ENCODE data around the gene FGFRL1.

FGFRL1 gene

GRCh38 chr4:1023075-1023640 is 11.7 kb downstream of the FGFRL1 start:
- DNase-seq (ENCODE audit: low read depth), result no peak

DNA sequence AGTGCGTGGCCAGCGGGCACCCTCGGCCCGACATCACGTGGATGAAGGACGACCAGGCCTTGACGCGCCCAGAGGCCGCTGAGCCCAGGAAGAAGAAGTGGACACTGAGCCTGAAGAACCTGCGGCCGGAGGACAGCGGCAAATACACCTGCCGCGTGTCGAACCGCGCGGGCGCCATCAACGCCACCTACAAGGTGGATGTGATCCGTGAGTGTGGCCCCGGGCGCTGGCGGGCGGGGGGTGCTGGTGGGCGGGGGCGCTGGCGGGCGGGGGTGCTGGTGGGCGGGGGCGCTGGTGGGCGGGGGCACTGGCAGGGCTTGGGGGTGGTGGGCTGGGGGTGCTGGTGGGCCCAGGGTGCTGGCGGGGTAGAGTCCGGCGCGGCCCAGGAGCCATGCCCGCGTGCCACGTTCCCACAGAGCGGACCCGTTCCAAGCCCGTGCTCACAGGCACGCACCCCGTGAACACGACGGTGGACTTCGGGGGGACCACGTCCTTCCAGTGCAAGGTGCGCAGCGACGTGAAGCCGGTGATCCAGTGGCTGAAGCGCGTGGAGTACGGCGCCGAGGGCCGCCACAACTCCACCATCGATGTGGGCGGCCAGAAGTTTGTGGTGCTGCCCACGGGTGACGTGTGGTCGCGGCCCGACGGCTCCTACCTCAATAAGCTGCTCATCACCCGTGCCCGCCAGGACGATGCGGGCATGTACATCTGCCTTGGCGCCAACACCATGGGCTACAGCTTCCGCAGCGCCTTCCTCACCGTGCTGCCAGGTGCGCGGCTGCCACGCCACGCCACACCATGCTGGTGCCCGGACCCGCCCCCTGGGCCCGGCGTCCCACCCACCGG is 12.7 kb downstream of the FGFRL1 start:
- no peak for DNase-seq (ENCODE audit: low read depth)

- no peak for DNase-seq (ENCODE audit: low read depth)
Observed at GRCh38 chr4:1024882-1025545, 13.6 kb downstream of the FGFRL1 start.

DNA sequence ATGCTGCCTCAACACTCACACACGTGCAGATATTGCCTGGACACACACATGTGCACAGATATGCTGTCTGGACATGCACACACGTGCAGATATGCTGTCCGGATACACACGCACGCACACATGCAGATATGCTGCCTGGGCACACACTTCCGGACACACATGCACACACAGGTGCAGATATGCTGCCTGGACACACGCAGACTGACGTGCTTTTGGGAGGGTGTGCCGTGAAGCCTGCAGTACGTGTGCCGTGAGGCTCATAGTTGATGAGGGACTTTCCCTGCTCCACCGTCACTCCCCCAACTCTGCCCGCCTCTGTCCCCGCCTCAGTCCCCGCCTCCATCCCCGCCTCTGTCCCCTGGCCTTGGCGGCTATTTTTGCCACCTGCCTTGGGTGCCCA is 14.7 kb downstream of the FGFRL1 start:
- no peak for DNase-seq (ENCODE audit: low read depth)

DNA sequence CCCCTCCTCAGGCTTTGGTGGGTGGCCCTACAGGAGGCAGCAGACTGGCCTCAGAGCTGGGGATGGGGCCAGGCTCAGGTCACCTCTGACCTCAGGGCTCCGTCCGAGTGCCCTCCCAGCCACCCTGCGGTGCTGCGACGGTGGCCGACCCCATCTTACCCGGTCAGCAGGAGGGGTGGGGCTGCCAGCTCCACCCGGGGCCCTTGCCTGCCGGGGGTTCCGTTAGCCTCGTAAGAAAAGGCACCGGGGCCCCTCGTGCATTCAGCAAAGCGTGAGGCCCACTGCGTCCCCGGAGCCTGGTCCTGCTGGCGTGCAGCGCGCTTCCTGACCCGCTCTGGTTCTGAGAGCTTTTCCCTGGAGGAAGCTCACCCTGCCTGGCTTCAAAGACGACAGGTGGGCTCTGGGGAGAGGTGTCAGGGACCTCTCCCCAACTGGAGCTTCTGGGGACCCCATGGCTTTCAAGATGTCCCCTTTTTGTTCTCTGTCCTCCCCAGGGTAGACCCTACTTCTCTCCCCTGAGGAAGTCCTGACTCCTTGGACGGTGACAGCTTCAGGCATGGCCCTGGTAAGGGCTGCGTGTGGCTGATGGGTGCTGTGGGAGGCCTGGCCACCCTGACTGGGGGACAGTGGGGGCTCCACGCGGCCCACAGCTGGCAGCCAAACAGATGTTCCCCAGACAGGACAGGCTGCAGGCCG is 15.9 kb downstream of the FGFRL1 start:
- DNase-seq (ENCODE audit: low read depth), result no peak

DNA sequence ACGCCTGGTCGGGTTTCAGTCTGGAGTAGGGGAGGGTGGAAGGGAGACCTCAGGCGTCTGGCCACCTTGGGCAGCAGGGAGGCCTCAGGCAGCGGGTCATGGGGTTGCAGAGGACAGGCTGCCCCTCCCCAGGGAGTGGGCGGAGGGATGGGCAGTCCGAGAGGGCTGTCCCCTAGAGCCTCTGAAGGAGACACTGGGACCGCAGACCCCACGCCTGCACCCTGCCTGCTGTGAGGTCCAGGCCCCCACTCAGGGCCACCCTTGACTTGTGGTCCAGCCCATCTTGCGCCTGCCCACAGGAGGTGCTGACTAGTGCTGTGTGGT is 16.5 kb downstream of the FGFRL1 start:
- no peak for DNase-seq (ENCODE audit: low read depth)

DNA sequence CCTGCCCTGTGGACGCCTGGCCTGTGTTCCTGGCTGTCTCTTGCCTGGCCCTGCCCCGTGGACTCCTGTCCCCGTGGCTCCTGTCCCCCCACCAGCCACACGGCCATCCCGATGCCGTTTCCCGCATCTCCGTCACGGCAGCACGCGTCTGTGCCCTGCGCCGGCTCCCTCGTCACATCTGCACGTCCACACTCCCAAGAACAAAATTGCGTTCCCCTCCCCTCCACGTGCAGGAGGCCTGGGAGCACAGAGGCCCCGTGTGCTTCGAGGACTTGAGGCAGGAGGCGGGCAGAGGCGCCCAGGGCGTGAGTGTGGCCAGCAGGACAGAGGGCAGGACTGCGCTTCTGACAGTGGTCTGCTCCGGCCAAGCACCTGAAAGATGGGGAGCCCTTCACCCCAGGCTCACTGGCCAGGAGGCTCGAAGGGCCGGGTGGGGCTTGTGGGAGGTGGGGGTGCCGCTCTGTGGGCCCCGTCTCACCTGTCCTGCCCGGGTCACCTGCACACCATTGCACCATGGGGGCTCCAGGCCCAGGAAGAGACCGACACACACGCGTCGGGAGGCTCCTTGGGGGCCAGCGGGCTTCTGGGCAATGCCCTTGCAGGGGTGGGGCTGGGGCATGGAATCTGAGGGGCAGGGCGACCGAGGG is 17.3 kb downstream of the FGFRL1 start:
- DNase-seq (ENCODE audit: low read depth), result no peak

DNA sequence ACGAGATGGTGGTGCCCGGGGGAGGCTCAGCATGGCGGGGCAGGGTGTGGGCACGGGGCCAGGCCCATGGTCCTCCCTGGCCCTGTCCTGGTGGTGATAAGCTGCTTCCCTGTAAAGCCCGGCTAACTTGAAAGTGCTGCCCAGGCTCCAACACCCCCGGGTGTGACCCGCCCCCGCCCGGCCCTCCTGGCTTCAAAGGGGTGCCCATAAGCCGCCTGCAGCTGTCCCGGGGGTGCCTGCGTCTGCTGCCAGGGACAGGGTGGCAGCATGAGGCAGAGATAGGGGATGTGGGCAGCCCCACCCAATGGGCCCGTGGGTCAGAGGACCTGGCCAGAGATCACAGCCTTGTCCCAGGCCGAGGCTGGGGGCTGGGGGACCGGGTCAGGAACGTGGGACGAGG is 18.1 kb downstream of the FGFRL1 start:
- DNase-seq (ENCODE audit: low read depth), result no peak

GRCh38 chr4:1030031-1030430 is 18.6 kb downstream of the FGFRL1 start:
- no peak for DNase-seq (ENCODE audit: low read depth)

GRCh38 chr4:1030559-1030958 is 19.1 kb downstream of the FGFRL1 start:
- DNase-seq (ENCODE audit: low read depth), result no peak

- no peak for DNase-seq (ENCODE audit: low read depth)
Observed at GRCh38 chr4:1031346-1031745, 19.9 kb downstream of the FGFRL1 start.

- no peak for DNase-seq (ENCODE audit: low read depth)
Observed at GRCh38 chr4:1031956-1032795, 20.8 kb downstream of the FGFRL1 start.

GRCh38 chr4:1032861-1033260 is 21.4 kb downstream of the FGFRL1 start:
- no peak for DNase-seq (ENCODE audit: low read depth)

GRCh38 chr4:1033840-1034551 is 22.6 kb downstream of the FGFRL1 start:
- DNase-seq (ENCODE audit: low read depth), result no peak

- no peak for DNase-seq (ENCODE audit: low read depth)
Observed at GRCh38 chr4:1035510-1035909, 24.1 kb downstream of the FGFRL1 start.

DNA sequence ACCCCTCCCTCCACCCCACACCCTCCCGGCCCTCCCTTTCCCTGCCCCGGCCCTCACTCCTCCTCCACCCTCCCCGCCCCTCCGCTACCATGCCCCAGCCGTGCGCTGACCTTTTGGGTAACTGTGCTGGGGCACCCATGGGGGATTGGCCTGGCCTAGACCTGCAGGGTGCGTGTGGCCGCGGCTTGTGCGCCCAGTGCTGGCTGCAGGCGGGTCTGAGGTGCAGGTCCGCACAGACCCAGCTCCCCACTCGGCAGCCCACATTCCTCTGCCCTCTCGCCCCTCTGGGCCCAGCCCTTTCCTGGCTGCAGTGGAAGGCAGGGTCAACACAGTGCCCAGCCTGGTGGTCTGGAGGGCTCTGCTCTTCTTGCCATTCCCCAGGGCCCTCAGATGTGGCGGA is 24.7 kb downstream of the FGFRL1 start:
- DNase-seq (ENCODE audit: low read depth), result no peak

DNA sequence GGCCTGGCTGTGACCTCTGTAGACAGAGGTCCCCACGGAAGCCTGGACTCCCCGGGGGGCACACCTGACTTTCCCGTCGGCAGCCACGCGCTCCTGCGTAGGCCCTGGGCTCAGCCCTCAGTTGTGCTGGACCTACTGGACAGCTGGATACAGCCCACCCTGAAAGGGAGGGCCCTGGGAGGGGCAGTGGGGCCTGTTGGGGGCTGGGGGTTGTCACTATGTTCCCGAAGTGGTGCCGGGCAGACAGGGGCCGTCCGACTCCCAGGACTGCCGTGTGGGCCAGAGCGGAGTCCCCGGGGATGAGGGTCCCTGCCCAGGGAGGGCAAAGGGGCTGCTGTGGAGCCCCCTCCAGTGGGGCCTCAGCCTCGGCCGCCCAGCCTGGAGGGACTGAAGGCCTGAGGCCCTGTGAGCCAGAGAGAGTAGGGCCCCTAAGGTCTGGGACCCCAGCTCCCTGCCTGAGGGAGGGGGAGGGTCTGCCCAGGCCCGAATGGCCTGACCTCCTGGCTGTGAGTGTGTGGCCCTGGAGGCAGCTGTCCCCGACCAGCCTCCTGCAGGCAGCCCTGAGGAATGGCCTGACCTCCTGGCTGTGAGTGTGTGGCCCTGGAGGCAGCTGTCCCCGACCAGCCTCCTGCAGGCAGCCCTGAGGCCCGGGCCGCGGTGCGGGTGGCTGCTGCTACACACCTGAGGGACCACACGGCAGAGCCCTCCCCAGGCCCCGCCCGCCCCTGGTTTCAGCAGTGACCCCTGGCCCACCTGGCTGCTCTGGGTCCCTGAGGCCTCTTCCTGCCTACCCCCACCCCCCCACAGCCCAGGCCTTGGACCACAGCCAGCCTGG is 25.8 kb downstream of the FGFRL1 start:
- no peak for DNase-seq (ENCODE audit: low read depth)

DNA sequence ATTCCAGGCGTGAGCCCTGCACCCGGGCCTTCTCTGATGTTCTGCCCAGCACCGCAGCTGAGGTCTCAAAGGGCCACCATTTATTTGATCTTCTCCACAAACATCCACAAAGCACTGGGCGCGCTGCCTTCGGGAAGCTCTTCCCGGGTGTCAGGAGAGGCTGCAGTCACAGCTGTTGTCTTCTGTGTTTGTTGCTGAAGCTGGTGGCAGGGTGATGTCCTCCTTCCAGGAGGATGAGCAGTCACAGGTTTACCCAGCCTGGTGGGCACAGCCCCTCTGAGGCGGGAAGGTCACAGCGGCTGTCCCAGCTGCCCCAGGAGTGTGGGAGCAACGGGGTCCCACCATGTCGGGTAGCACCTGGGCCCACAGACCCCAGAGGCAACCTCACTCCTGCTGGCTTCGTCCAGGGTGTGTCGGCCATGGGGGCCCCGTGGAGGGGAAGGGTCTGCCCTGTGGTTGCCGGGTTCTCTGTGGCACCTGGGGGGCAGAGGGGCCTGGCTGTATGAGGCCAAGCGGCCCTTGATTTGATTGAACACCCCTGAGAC is 27.6 kb downstream of the FGFRL1 start:
- no peak for DNase-seq (ENCODE audit: low read depth)

- no peak for DNase-seq (ENCODE audit: low read depth)
Observed at GRCh38 chr4:1039493-1040343, 28.3 kb downstream of the FGFRL1 start.
